Gastrocnemius medialis (tissue), 4 donors: ENCODE results near the gene TAF1B. TPM values are rescaled to one million over a fixed set of nuclear protein-coding genes. Genes with fewer than 3 reads are reported as not detected.
"Not testable (repeated sequence)": the region's sequence is repeated elsewhere in the genome, so short reads cannot be mapped to it uniquely, and the experiment has no call there.

Source experiments
- ATAC-seq, 2 donors: fragments of 150-250 bp; one replicate each; pipeline ENCODE4 v1.9.1; 2016
- DNase-seq, 2 donors: peaks; one replicate each; pipeline ENCODE4 v3.0.0-alpha.2; 2019
- H3K27ac ChIP-seq, 4 donors: fragments of 200-600 bp; sonication (generic); 1 replicate in 1 of 4; 2 replicates in 3 of 4; pipeline ENCODE4 v1.5.1; 2016 to 2018; ENCODE audit warnings: mild to moderate bottlenecking in 2 of 4, moderate library complexity in 1 of 4
- H3K27me3 ChIP-seq, 3 donors: fragments of 200-600 bp; sonication (generic) in 2 of 3; 1 replicate in 1 of 3; 2 replicates in 2 of 3; pipeline versions ENCODE4 v1.5.1 to v1.6.0; 2016 to 2019; ENCODE audit warnings: mild to moderate bottlenecking in 1 of 3, moderate library complexity in 1 of 3
- H3K36me3 ChIP-seq, 2 donors: fragments of 200-600 bp; sonication (generic) in 1 of 2; one replicate each; pipeline ENCODE4 v1.5.1; 2017 to 2018
- H3K4me1 ChIP-seq, 2 donors: fragments of 200-600 bp; sonication (generic) in 1 of 2; one replicate each; pipeline ENCODE4 v1.5.1; 2016 to 2017; ENCODE audit warnings: mild to moderate bottlenecking in 2 of 2
- H3K4me3 ChIP-seq, 4 donors: fragments of 200-600 bp; sonication (generic) in 3 of 4; 1 replicate in 1 of 4; 2 replicates in 3 of 4; pipeline ENCODE4 v1.5.1; 2016 to 2019; ENCODE audit warnings: mild to moderate bottlenecking in 2 of 4
- H3K9me3 ChIP-seq, 3 donors: fragments of 200-600 bp; sonication (generic) in 2 of 3; 1 replicate in 1 of 3; 2 replicates in 2 of 3; pipeline ENCODE4 v1.5.1; 2016 to 2019
- POLR2A ChIP-seq, 2 donors: fragments of 450-650 bp; IDR thresholded peaks; one replicate each; pipeline ENCODE4 v1.6.1; 2017; ENCODE audit warnings: antibody characterized with exemption in 2 of 2, mild to moderate bottlenecking in 2 of 2, moderate library complexity in 2 of 2
- in situ Hi-C, 4 donors: fragments of 200-750 bp; cut with MboI; loops; one replicate each; pipeline versions ENCODE4 v1.15.0 to v1.8.0; 2017; ENCODE audit warnings: low sequenced_read_pairs in 4 of 4
- intact Hi-C: fragments of 100-400 bp; cut with DNase I; formaldehyde crosslinking; loops from one replicate; pipeline ENCODE4 v1.15.1; 2023; ENCODE audit warnings: low total_unique reads
- total RNA-seq, 4 donors: library from RNA; depleted of rRNA; stranded (reverse); fragments of >200 nt; gene quantifications; one replicate each; pipeline versions ENCODE4 v1.1.0 to v1.2.3, GENCODE V29; 2016
- TF ChIP-seq, protein P1 (sequence below), 5 experiments: fragments of 450-650 bp in 3 of 5; fragments of 200-600 bp in 2 of 5; sonication (generic) in 2 of 5; IDR thresholded peaks in 4 of 5; conservative IDR thresholded peaks in 1 of 5; 1 replicate in 4 of 5; 2 replicates in 1 of 5; pipeline ENCODE4 v1.5.1; 2016 to 2019; ENCODE audit warnings: antibody characterized with exemption in 5 of 5, mild to moderate bottlenecking in 3 of 5, moderate library complexity in 3 of 5

Gene TAF1B
- total RNA-seq, 4 donors from 2014 or later = 5.0 to 8.4 (median 7.3) TPM

- H3K27me3 ChIP-seq = no peaks in the 10 kb centered on the region
- DNase-seq (no peak), ATAC-seq (no peak)
- no peak overlapping the region for H3K4me3 ChIP-seq
- TF ChIP-seq POLR2A (IDR thresholded peaks at IDR 0.05) = no peak
- TF ChIP-seq, protein P1, sequence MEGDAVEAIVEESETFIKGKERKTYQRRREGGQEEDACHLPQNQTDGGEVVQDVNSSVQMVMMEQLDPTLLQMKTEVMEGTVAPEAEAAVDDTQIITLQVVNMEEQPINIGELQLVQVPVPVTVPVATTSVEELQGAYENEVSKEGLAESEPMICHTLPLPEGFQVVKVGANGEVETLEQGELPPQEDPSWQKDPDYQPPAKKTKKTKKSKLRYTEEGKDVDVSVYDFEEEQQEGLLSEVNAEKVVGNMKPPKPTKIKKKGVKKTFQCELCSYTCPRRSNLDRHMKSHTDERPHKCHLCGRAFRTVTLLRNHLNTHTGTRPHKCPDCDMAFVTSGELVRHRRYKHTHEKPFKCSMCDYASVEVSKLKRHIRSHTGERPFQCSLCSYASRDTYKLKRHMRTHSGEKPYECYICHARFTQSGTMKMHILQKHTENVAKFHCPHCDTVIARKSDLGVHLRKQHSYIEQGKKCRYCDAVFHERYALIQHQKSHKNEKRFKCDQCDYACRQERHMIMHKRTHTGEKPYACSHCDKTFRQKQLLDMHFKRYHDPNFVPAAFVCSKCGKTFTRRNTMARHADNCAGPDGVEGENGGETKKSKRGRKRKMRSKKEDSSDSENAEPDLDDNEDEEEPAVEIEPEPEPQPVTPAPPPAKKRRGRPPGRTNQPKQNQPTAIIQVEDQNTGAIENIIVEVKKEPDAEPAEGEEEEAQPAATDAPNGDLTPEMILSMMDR (IDR thresholded peaks at IDR 0.05 in 4 of 5, conservative IDR thresholded peaks at IDR 0.05 in 1 of 5) = no peak
- H3K27ac ChIP-seq = no peak overlapping the region
- H3K36me3 ChIP-seq = no peaks in the 10 kb centered on the region
- H3K9me3 ChIP-seq = no peaks in the 10 kb centered on the region
- peaks cover 14 to 16% of the 10 kb centered on the region in 2 donors for H3K4me1 ChIP-seq
- in situ Hi-C loops (loop anchor here in 1 of 4 donors (25.0 kb wide), 1 partner anchor 230 kb away; no protein-coding TSS in a partner anchor), intact Hi-C loops (no loop called here)
Observed at GRCh38 chr2:9832586-9832985, 10.7 kb upstream of the TAF1B start.

- ATAC-seq, H3K27me3 ChIP-seq, H3K36me3 ChIP-seq, H3K27ac ChIP-seq, DNase-seq, intact Hi-C loops, H3K9me3 ChIP-seq, H3K4me3 ChIP-seq: not testable (repeated sequence)
- peaks cover 14 to 17% of the 10 kb centered on the region in 2 donors for H3K4me1 ChIP-seq
- in situ Hi-C loops = loop anchor here in 1 of 4 donors (25.0 kb wide), 1 partner anchor 227 kb away; no protein-coding TSS in a partner anchor
Observed at GRCh38 chr2:9835068-9835467, 8.2 kb upstream of the TAF1B start.

GRCh38 chr2:9836074-9836473, 7.2 kb upstream of the TAF1B start:
- DNase-seq (no peak), ATAC-seq (no peak)
- TF ChIP-seq, protein P1 (IDR thresholded peaks at IDR 0.05 in 4 of 5, conservative IDR thresholded peaks at IDR 0.05 in 1 of 5) = no peak
- TF ChIP-seq POLR2A (IDR thresholded peaks at IDR 0.05) = no peak
- Histone ChIP-seq H3K4me1 (peaks cover 14 to 17% of the 10 kb centered on the region in 2 donors), H3K27ac (peak overlapping the region; percentile 67 to 78 (median 76)), H3K9me3 (no peaks in the 10 kb centered on the region), H3K4me3 (no peak overlapping the region), H3K27me3 (no peaks in the 10 kb centered on the region), H3K36me3 (no peaks in the 10 kb centered on the region)
- in situ Hi-C loops = loop anchor here in 1 of 4 donors (25.0 kb wide), 1 partner anchor 226 kb away; no protein-coding TSS in a partner anchor
- intact Hi-C loops = no loop called here

GRCh38 chr2:9836517-9836916, 6.8 kb upstream of the TAF1B start:
- in situ Hi-C loops = loop anchor here in 1 of 4 donors (25.0 kb wide), 1 partner anchor 226 kb away; no protein-coding TSS in a partner anchor

GRCh38 chr2:9837451-9837850, 5.8 kb upstream of the TAF1B start:
- Histone ChIP-seq H3K4me3 (no peak overlapping the region), H3K4me1 (peaks cover 14 to 17% of the 10 kb centered on the region in 2 donors), H3K36me3 (no peaks in the 10 kb centered on the region), H3K9me3 (no peaks in the 10 kb centered on the region), H3K27me3 (no peaks in the 10 kb centered on the region), H3K27ac (peak overlapping the region; percentile 67 to 77 (median 75))
- ATAC-seq (no peak), DNase-seq (no peak)
- intact Hi-C loops = no loop called here
- TF ChIP-seq, protein P1 (IDR thresholded peaks at IDR 0.05 in 4 of 5, conservative IDR thresholded peaks at IDR 0.05 in 1 of 5) = no peak
- no peak for TF ChIP-seq POLR2A (IDR thresholded peaks at IDR 0.05)
- in situ Hi-C loops = loop anchor here in 1 of 4 donors (25.0 kb wide), 1 partner anchor 225 kb away; no protein-coding TSS in a partner anchor

More at GRCh38 chr2:9836517-9836916, 6.8 kb upstream of the TAF1B start:
- intact Hi-C loops = no loop called here
- Histone ChIP-seq H3K9me3 (no peaks in the 10 kb centered on the region), H3K36me3 (no peaks in the 10 kb centered on the region), H3K4me1 (peaks cover 14 to 17% of the 10 kb centered on the region in 2 donors), H3K4me3 (no peak overlapping the region), H3K27ac (peak overlapping the region; percentile 67 to 78 (median 76)), H3K27me3 (no peaks in the 10 kb centered on the region)
- ATAC-seq = peak; percentile 68 to 89
- DNase-seq = peak in 1 of 2 donors; percentile 69
- TF ChIP-seq, protein P1 (IDR thresholded peaks at IDR 0.05 in 4 of 5, conservative IDR thresholded peaks at IDR 0.05 in 1 of 5) = no peak
- no peak for TF ChIP-seq POLR2A (IDR thresholded peaks at IDR 0.05)
